ENCODE results near the gene TCF25.

GRCh38 chr16:89900885-89901284 is 27.5 kb downstream of the TCF25 start:
- TF ChIP-seq CTCF (IDR thresholded peaks at IDR 0.05): no peak
- TF ChIP-seq POLR2A (IDR thresholded peaks at IDR 0.05): no peak

Data from uterus (tissue), 2 donors.